Measurements from ENCODE around the gene POLR2E. TPM values are rescaled to one million over a fixed set of nuclear protein-coding genes. Genes with fewer than 3 reads are reported as not detected.
"Not testable (repeated sequence)": the region's sequence is repeated elsewhere in the genome, so short reads cannot be mapped to it uniquely, and the experiment has no call there.

Gene POLR2E
- total and polyA plus RNA-seq, 5 experiments from 2014 or later, result 88.0 to 233 (median 159) TPM

DNA sequence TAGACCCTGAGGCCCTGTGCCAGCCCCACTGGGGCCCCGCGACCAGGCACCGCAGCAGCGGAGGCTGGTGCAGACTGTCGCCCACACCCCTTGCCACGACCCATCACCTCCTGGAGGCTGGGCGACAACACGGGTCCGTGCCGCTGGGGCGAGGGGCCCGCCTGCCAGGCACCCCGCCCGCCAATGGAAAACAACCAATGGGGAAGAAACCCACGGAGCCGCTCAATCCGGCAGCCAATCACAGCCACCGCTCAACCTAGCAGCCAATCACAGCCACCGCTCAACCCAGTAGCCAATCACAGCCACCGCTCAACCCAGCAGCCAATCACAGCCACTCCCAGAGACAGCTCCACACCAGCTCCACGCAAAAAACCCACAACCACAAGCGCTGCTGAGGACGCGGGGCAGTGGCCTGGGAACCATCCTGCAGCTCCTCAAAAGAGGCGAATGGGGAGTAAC is 38.3 kb upstream of the POLR2E start:
- Mint-ChIP-seq H3K27ac (peak overlapping the region; percentile 72 to 96 (median 91)), H3K4me1 (peaks cover 11 to 49% (median 38%) of the 10 kb centered on the region in 4 donors), H3K4me3 (peak overlapping the region; percentile 34 to 81 (median 56)), H3K27me3 (no peaks in the 10 kb centered on the region), H3K36me3 (no peaks in the 10 kb centered on the region), H3K9me3 (no peaks in the 10 kb centered on the region)
- ATAC-seq (peak; percentile 13 to 59), DNase-seq (peak; percentile 36 to 79 (median 71))
- POLR2A ChIA-PET, result interaction anchor here (0.5 to 1.6 kb wide), 6 partner anchors 41 to 1125 kb away, joined by 3 to 6 read pairs (median 3); partner anchors contain the start of genes CIRBP and SBNO2

DNA sequence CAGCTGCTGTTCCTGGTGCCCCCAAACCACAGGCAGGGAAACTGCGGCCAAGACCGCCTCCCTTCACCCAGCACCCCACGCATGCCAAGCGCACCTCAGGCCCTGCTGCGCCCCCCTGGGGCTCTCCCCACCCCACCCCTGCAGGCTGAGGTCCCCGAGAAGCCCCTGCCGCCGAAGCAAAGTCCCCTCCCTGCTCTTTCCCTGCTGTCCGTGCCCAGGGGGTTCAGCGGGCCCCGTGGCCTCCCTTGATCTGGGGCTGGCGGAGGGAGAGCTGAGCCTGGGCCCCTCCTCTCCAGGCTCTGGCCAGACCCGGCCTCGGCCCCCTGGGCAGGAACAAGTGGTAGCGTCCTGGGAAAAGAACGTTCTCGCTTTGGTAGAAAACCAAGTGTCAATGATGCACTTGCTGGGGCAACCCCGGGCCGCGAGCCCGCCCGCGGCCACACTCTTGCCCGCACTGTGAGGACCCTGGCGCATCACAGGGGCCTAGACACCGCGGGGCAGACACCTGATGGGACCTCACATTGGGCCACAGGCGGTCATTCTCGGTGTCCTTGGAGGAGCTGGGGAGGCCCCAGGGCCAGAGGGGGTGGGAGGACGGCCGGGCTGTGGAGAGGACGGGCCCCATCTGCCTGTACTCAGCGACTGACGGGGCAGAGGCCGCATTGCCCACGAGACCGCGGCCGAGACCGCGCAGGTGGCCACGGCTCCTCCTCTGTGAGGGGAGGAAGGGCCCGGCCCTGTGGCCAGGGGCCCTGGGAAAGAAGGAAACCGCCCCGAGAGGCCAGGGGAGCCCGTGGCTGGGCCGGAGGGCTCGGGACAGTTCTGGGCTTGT is 37.6 kb upstream of the POLR2E start:
- Mint-ChIP-seq H3K4me3 (peak overlapping the region; percentile 75 to 86 (median 82)), H3K9me3 (no peaks in the 10 kb centered on the region), H3K27ac (peak overlapping the region; percentile 80 to 96 (median 92)), H3K4me1 (peaks cover 11 to 49% (median 39%) of the 10 kb centered on the region in 4 donors), H3K27me3 (no peaks in the 10 kb centered on the region), H3K36me3 (peaks cover 0 to 2% (median 0%) of the 10 kb centered on the region in 3 donors)
- peak in 1 of 2 donors; percentile 20 for ATAC-seq
- POLR2A ChIA-PET, result interaction anchor here (0.5 to 1.6 kb wide), 8 partner anchors 20 to 1125 kb away, joined by 3 to 6 read pairs (median 3); partner anchors contain the start of genes CIRBP, GPX4 and SBNO2
- DNase-seq, result peak in 4 of 10 donors; percentile 23 to 57 (median 31)

DNA sequence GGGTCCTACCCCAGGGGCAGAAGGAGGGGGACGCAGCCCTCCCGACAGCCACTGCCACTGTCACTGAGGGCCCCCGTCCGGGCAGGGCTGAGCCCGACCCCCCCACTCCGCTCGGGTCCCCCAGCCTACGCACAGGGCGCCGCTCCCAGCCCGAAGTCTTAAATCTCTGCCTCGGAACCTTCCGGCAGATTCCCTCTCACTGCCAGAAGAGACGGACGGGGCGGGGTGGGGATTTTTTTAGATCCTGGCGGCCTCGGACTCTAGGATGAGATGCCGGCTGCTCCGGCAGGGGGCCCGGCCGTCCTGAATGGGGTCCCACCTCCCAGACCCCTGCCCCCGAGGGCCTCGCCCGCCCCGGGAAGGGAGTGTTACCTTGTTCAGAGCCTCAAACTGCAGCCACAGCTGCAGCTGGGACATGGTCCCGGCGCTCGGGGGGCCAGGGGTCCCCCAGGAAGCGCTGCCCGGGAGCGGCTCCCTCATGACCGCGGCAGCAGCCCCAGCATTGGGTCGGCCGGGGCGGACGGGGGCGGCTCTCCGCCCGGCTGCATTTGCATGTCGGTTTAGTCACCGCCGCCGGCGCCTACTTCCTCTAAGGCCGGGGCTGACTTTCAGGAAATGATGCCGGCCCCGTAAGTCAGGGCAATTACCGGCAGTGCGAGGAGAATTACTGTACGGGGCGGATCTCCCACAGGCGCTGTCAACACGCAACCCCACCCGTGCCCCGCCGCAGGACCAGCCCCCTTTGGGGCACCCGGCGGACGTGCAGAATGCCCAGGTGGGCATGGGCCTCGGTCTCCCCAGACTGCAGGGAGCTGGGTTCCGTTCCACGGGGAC is 36.8 kb upstream of the POLR2E start:
- DNase-seq, result peak; percentile 63 to 91 (median 79)
- Mint-ChIP-seq H3K27me3 (no peaks in the 10 kb centered on the region), H3K27ac (peak overlapping the region; percentile 80 to 95 (median 92)), H3K36me3 (peaks cover 0 to 5% (median 0%) of the 10 kb centered on the region in 3 donors), H3K4me3 (peak overlapping the region; percentile 75 to 86 (median 83)), H3K9me3 (no peaks in the 10 kb centered on the region), H3K4me1 (peaks cover 13 to 51% (median 39%) of the 10 kb centered on the region in 4 donors)
- ATAC-seq, result peak; percentile 78 to 81
- POLR2A ChIA-PET, result interaction anchor here (0.6 to 1.9 kb wide), 13 partner anchors 14 to 137 kb away, joined by 3 to 9 read pairs (median 4); partner anchors contain the start of genes ARHGAP45, CIRBP, GPX4 and SBNO2

DNA sequence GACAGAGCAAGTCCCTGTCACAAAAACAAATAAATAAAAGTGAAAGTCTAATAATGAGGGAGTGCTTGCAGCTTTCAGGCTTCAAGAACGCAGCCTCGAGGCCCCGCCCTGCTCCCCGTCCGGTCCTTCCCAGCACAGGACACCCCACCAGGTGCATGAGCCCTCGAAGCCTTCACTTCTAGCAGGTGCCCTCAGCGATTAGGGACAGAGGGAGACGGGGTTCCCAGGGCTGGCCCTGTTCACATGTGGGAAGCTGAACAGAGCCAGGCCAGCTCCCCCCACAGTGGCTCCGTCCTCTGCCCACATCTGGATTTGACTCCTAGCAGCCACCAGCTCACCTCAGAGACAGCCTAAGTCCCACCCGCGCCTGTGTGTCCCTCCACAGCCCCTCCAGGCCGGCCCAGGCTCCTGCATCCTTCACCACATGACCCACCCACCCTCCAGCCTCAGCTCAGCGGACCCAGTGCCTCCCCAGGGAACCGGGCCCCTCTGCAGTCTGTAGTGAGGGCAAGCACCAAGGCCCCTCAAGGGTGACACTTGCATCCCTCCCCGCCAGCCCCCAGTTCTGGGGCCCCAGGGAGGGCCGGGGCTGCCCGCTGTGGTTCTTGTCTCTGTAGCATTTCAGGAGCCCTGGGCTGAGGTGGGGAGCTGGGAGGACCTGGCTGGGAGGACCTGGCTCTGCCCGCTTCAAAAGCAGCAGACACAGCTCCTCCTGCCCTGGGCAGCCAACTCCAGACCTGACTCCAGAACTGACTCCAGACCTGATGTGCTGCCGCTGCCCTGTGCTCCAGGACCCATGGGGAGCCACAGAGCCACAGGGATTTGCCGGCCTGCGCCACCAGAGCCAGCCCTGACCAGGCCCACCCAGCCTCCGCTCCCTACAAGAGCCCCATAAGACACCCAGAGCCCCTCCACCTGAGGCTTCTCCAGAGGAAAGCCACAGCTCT is 35.9 kb upstream of the POLR2E start:
- Mint-ChIP-seq H3K4me3 (peak overlapping the region; percentile 75 to 86 (median 83)), H3K27me3 (no peaks in the 10 kb centered on the region), H3K9me3 (no peaks in the 10 kb centered on the region), H3K36me3 (peaks cover 0 to 9% (median 0%) of the 10 kb centered on the region in 3 donors), H3K4me1 (peaks cover 8 to 47% (median 33%) of the 10 kb centered on the region in 4 donors), H3K27ac (peak overlapping the region; percentile 80 to 95 (median 92))
- POLR2A ChIA-PET, result interaction anchor here (0.5 to 1.9 kb wide), 17 partner anchors 13 to 138 kb away, joined by 3 to 9 read pairs (median 4); partner anchors contain the start of genes ARHGAP45, CIRBP, GPX4 and SBNO2
- ATAC-seq (no peak), DNase-seq (peak in 3 of 10 donors; percentile 24 to 37 (median 34))

GRCh38 chr19:1129535-1129934 is 34.4 kb upstream of the POLR2E start:
- peak overlapping the region in 3 of 10 donors; percentile 74 to 94 (median 93) for H3K27ac Mint-ChIP-seq
- no peaks in the 10 kb centered on the region for H3K9me3 Mint-ChIP-seq
- POLR2A ChIA-PET, result no interaction called here
- no peaks in the 10 kb centered on the region for H3K27me3 Mint-ChIP-seq
- H3K4me1 Mint-ChIP-seq, result peaks cover 6 to 44% (median 30%) of the 10 kb centered on the region in 4 donors
- H3K36me3 Mint-ChIP-seq, result peaks cover 0 to 20% (median 3%) of the 10 kb centered on the region in 3 donors
- no peak for DNase-seq
- ATAC-seq, result no peak
- H3K4me3 Mint-ChIP-seq, result peak overlapping the region in 8 of 10 donors; percentile 36 to 86 (median 82)

DNA sequence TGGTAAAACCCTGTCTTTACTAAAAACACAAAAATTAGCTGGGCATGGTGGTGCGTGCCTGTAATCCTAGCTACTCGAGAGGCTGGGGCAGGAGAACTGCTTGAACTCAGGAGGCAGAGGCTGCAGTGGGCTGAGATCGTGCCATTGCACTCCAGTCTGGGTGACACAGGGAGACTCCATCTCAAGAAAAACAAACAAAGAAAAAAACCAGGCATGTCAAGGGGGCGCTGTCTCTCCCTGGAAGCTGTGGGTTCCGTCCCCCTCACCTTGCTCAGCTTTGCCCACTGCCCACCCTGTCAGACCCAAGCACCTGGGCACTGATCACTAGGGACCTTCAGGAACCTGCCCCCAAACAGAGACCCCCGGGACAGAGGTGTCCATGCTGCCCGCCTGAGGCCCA is 33.9 kb upstream of the POLR2E start:
- not testable (repeated sequence) for H3K9me3 Mint-ChIP-seq, DNase-seq, H3K27me3 Mint-ChIP-seq, ATAC-seq
- POLR2A ChIA-PET, result interaction anchor here (0.6 to 1.6 kb wide), 3 partner anchors 24 to 312 kb away, joined by 3 to 4 read pairs (median 3); no protein-coding TSS in a partner anchor
- peaks cover 6 to 39% (median 28%) of the 10 kb centered on the region in 4 donors for H3K4me1 Mint-ChIP-seq
- peak overlapping the region in 2 of 10 donors; percentile 33 to 56 for H3K4me3 Mint-ChIP-seq
- peaks cover 0 to 22% (median 3%) of the 10 kb centered on the region in 3 donors for H3K36me3 Mint-ChIP-seq
- peak overlapping the region in 6 of 10 donors; percentile 27 to 74 (median 49) for H3K27ac Mint-ChIP-seq

DNA sequence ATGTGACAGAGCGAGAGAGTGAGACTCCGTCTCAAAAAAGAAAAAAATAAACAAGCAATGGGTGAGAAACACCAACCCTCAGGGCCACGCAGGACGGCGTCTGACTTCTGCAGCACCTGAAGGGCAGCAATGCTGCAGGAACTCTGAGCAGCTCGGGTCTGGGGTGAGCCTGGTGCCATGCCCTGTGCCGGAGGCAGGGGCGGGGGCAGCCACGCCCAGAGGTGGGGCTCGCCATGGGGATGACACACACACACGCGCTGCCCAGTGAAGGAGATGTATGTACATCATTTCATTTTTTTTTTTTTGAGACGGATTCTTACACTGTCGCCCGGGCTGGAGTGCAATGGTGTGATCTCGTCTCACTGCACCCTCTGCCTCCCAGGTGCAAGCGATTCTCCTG is 32.9 kb upstream of the POLR2E start:
- peak overlapping the region in 2 of 10 donors; percentile 19 to 36 for H3K4me3 Mint-ChIP-seq
- H3K27ac Mint-ChIP-seq, result peak overlapping the region in 2 of 10 donors; percentile 24 to 84
- no peaks in the 10 kb centered on the region for H3K27me3 Mint-ChIP-seq
- peaks cover 4 to 34% (median 21%) of the 10 kb centered on the region in 4 donors for H3K4me1 Mint-ChIP-seq
- H3K36me3 Mint-ChIP-seq, result peaks cover 0 to 22% (median 3%) of the 10 kb centered on the region in 3 donors
- DNase-seq (no peak), ATAC-seq (no peak)
- H3K9me3 Mint-ChIP-seq, result no peaks in the 10 kb centered on the region
- POLR2A ChIA-PET, result interaction anchor here (0.5 to 1.6 kb wide), 2 partner anchors 23 to 119 kb away, joined by 3 read pairs; no protein-coding TSS in a partner anchor

DNA sequence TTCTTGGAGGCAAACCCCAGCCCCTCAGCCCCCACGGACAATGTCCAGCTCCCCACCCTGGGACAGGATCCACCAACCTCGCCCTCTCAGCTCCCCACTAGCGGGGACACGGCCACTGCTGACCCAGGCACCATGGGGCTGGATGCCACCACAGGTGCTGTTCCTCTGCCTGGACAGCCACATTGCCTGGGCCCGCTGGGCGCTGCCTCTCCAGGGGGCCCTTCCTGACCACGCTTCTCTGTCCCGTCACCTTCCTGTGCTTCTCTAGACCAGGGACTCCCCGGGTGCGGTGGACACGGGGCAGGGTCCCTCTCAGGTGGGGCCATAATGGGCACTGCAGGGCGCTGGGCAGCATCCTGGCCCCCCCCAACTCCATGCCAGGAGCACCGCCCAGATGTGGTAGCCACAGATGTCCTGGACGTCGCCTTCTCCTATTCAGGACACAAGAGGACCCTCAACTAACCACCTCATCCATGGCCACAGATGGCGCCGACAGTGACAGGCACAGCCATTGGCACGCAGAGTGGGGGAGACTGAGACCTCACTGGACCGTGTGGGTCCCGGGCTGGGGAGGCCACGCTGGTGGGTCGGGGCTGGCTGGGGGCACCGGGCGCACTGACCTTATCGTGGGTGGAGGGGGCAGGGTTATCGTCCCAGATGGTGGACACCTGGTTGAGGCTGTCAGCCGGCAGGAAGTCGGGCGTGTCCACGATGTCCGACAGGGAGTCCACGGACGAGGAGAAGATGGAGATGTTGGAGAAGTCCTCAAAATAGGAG is 32.0 kb upstream of the POLR2E start:
- DNase-seq, result no peak
- Mint-ChIP-seq H3K4me1 (peaks cover 4 to 30% (median 19%) of the 10 kb centered on the region in 4 donors), H3K36me3 (peaks cover 0 to 25% (median 3%) of the 10 kb centered on the region in 3 donors), H3K9me3 (no peaks in the 10 kb centered on the region), H3K4me3 (peak overlapping the region in 2 of 10 donors; percentile 34 to 36), H3K27ac (no peak overlapping the region), H3K27me3 (no peaks in the 10 kb centered on the region)
- POLR2A ChIA-PET, result interaction anchor here (0.8 to 1.6 kb wide), 2 partner anchors 14 to 22 kb away, joined by 3 read pairs; no protein-coding TSS in a partner anchor
- ATAC-seq, result no peak

GRCh38 chr19:1125601-1126467 is 30.7 kb upstream of the POLR2E start:
- Mint-ChIP-seq H3K27ac (peak overlapping the region in 3 of 10 donors; percentile 29 to 47 (median 38)), H3K4me3 (no peak overlapping the region), H3K27me3 (no peaks in the 10 kb centered on the region), H3K9me3 (no peaks in the 10 kb centered on the region), H3K36me3 (peaks cover 0 to 34% (median 3%) of the 10 kb centered on the region in 3 donors), H3K4me1 (peaks cover 2 to 27% (median 16%) of the 10 kb centered on the region in 4 donors)
- ATAC-seq, result no peak
- no peak for DNase-seq
- POLR2A ChIA-PET, result interaction anchor here (0.6 to 0.9 kb wide), 4 partner anchors 9 to 32 kb away, joined by 3 read pairs; no protein-coding TSS in a partner anchor
